K562 (cell line): ENCODE results near the gene RBM7.

Experiments
- E2F1 ChIP-seq: sonication (generic); formaldehyde crosslinking; IDR thresholded peaks from 2 replicates; pipeline ENCODE4 v1.8.1; 2023; ENCODE audit warnings: mild to moderate bottlenecking, missing genetic modification reagents, moderate library complexity
- ESRRA ChIP-seq: fragments of 450-650 bp; IDR thresholded peaks from 2 replicates; pipeline ENCODE4 v1.6.1; 2014; ENCODE audit warnings: low read depth, mild to moderate bottlenecking, moderate library complexity, borderline replicate concordance
- FOXK2 ChIP-seq, 2 experiments: fragments of 450-650 bp; IDR thresholded peaks in 1 of 2; conservative IDR thresholded peaks in 1 of 2; 2 replicates each; pipeline ENCODE4 v1.6.1; 2016; ENCODE audit warnings: low read depth in 2 of 2, mild to moderate bottlenecking in 1 of 2
- HDGF ChIP-seq: fragments of 450-650 bp; IDR thresholded peaks from 2 replicates; pipeline ENCODE4 v1.6.1; 2016
- PHF8 ChIP-seq: fragments of 200-600 bp; sonication (generic); IDR thresholded peaks from 2 replicates; pipeline ENCODE4 v1.6.1; 2012; ENCODE audit warnings: mixed run types, mild to moderate bottlenecking, inconsistent platforms, low read length, moderate library complexity, borderline replicate concordance
- PKNOX1 ChIP-seq: fragments of 450-650 bp; IDR thresholded peaks from 2 replicates; pipeline ENCODE4 v1.6.1; 2016
- PML ChIP-seq: IDR thresholded peaks from 2 replicates; pipeline ENCODE4 v1.6.1; 2012; ENCODE audit warnings: low read length, inconsistent platforms
- SIN3A ChIP-seq, 2 experiments: fragments of 150-350 bp in 1 of 2; IDR thresholded peaks; 2 replicates each; pipeline ENCODE4 v1.6.1; 2011 to 2016; ENCODE audit warnings: borderline replicate concordance in 2 of 2, low read depth in 2 of 2, low read length in 2 of 2, mild to moderate bottlenecking in 2 of 2, moderate library complexity in 2 of 2; ENCODE audit not compliant: control insufficient read depth in 1 of 2
- SIRT6 ChIP-seq: IDR thresholded peaks from one replicate; pipeline ENCODE4 v1.6.1; 2012; ENCODE audit warnings: low read depth, mild to moderate bottlenecking, control low read depth, inconsistent platforms, low read length, moderate library complexity
- ZNF263 ChIP-seq: sonication (generic); formaldehyde crosslinking; IDR thresholded peaks from 2 replicates; pipeline ENCODE4 v1.8.0; 2022; ENCODE audit warnings: mild to moderate bottlenecking, missing genetic modification reagents, borderline replicate concordance
- TF ChIP-seq, protein P1 (sequence below): fragments of 450-650 bp; formaldehyde crosslinking; IDR thresholded peaks from 2 replicates; pipeline ENCODE4 v1.4.0; 2022; ENCODE audit warnings: missing genetic modification characterization
- TF ChIP-seq, protein P2 (sequence below): sonication (generic); formaldehyde crosslinking; IDR thresholded peaks from 2 replicates; pipeline ENCODE4 v1.8.0; 2022; ENCODE audit warnings: mild to moderate bottlenecking, missing genetic modification reagents

DNA sequence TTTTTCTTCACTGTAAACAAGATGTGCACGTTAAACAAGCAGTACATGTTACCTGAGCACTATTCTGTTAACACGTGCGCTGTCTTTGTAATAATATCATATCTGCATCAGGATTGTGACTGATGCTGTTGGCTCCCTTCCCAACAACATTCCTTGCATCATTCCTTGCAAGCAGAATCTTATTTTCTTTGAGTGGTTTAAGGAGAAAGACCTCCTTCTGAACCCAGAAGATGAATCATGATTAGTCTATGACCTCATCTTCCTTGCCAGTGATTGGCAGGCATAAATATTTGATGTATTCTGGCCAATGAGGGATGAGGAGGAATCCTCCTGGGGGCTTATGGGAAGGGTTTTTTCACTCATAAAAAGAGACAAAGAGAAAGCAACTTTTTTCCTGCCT, 46.4 kb upstream of the RBM7 start:
- TF ChIP-seq, protein P1, sequence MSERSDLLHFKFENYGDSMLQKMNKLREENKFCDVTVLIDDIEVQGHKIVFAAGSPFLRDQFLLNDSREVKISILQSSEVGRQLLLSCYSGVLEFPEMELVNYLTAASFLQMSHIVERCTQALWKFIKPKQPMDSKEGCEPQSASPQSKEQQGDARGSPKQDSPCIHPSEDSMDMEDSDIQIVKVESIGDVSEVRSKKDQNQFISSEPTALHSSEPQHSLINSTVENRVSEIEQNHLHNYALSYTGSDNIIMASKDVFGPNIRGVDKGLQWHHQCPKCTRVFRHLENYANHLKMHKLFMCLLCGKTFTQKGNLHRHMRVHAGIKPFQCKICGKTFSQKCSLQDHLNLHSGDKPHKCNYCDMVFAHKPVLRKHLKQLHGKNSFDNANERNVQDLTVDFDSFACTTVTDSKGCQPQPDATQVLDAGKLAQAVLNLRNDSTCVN (CRISPR knock-in tag), result no peak
- TF ChIP-seq, protein P2, sequence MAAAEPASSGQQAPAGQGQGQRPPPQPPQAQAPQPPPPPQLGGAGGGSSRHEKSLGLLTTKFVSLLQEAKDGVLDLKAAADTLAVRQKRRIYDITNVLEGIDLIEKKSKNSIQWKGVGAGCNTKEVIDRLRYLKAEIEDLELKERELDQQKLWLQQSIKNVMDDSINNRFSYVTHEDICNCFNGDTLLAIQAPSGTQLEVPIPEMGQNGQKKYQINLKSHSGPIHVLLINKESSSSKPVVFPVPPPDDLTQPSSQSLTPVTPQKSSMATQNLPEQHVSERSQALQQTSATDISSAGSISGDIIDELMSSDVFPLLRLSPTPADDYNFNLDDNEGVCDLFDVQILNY (CRISPR knock-in tag), result no peak
- no peak for TF ChIP-seq HDGF
- no peak for TF ChIP-seq E2F1
- TF ChIP-seq ESRRA, result no peak
- TF ChIP-seq PKNOX1, result peak; percentile 80
- TF ChIP-seq PHF8, result no peak
- no peak for TF ChIP-seq SIRT6
- no peak for TF ChIP-seq SIN3A (IDR thresholded peaks at IDR 0.05; ENCODE audit: borderline replicate concordance in 2 of 2, control insufficient read depth in 1 of 2, low read depth in 2 of 2, low read length in 2 of 2)
- TF ChIP-seq PML, result no peak
- TF ChIP-seq FOXK2 (conservative IDR thresholded peaks at IDR 0.05 in 1 of 2, IDR thresholded peaks at IDR 0.05 in 1 of 2; ENCODE audit: low read depth in 2 of 2), result no peak
- no peak for TF ChIP-seq ZNF263
